B cell (primary cell): ENCODE data around the gene PNPLA1. TPM values are rescaled to one million over a fixed set of nuclear protein-coding genes. Genes with fewer than 3 reads are reported as not detected.

ENCODE experiments used
- ATAC-seq: fragments of 200-7000 bp; cut with Tn5 transposase; one replicate; pipeline ENCODE4 v1.10.0; 2021; ENCODE audit warnings: low read depth, mild to moderate bottlenecking, moderate number of reproducible peaks, moderate library complexity
- CTCF ChIA-PET: fragments of 350-600 bp; sonication (Branson Sonifier 250); formaldehyde crosslinking; loops from one replicate; lab custom pipeline; 2021; ENCODE audit warnings: antibody characterized with exemption, inconsistent platforms; lab: Charles Lee
- POLR2A ChIA-PET: fragments of 350-600 bp; sonication (Branson Sonifier 250); formaldehyde crosslinking; loops from one replicate; lab custom pipeline; 2021; ENCODE audit warnings: antibody characterized with exemption; lab: Charles Lee
- DNase-seq: peaks from one replicate; pipeline ENCODE4 v3.0.0; 2013
- H2AFZ ChIP-seq: 2 replicates; pipeline ENCODE4 v1.6.1; 2012; ENCODE audit warnings: mild to moderate bottlenecking, low read depth, low read length; ENCODE audit not compliant: insufficient read depth, poor library complexity, severe bottlenecking
- H3K27ac ChIP-seq, 2 donors: 1 replicate in 1 of 2; 2 replicates in 1 of 2; pipeline ENCODE4 v1.5.1; 2012 to 2013; ENCODE audit warnings: low read length in 2 of 2, mild to moderate bottlenecking in 2 of 2, moderate library complexity in 1 of 2
- H3K27me3 ChIP-seq, 4 experiments: fragments of 200-600 bp in 1 of 4; sonication (generic) in 1 of 4; replicated peaks in 1 of 4; 1 replicate in 2 of 4; 2 replicates in 2 of 4; pipeline versions ENCODE4 v1.6.1 to v1.7.0; 2013 to 2016; ENCODE audit warnings: low read length in 3 of 4, mild to moderate bottlenecking in 2 of 4, mixed read lengths in 1 of 4, moderate library complexity in 1 of 4; ENCODE audit not compliant: insufficient read depth in 4 of 4, control insufficient read depth in 3 of 4; ENCODE audit errors: control extremely low read depth in 1 of 4
- H3K36me3 ChIP-seq, 2 experiments: replicated peaks in 1 of 2; 1 replicate in 1 of 2; 2 replicates in 1 of 2; pipeline versions ENCODE4 v1.6.1 to v1.7.1; 2013; ENCODE audit warnings: low read length in 1 of 2; ENCODE audit not compliant: insufficient read depth in 2 of 2, control insufficient read depth in 1 of 2; ENCODE audit errors: control extremely low read depth in 1 of 2, extremely low read depth in 1 of 2
- H3K4me1 ChIP-seq, 2 donors: fragments of 200-600 bp in 1 of 2; sonication (generic) in 1 of 2; 1 replicate in 1 of 2; 2 replicates in 1 of 2; pipeline versions ENCODE4 v1.5.1 to v1.6.1; 2013 to 2017; ENCODE audit warnings: low read length in 2 of 2; ENCODE audit not compliant: control insufficient read depth in 2 of 2, insufficient read depth in 2 of 2
- H3K4me2 ChIP-seq: replicated peaks from 2 replicates; pipeline ENCODE3; 2012; ENCODE audit warnings: mild to moderate bottlenecking, low read depth, low read length; ENCODE audit not compliant: poor library complexity, severe bottlenecking
- H3K4me3 ChIP-seq, 5 experiments: fragments of 200-600 bp in 1 of 5; sonication (generic) in 1 of 5; 1 replicate in 3 of 5; 2 replicates in 2 of 5; pipeline versions ENCODE4 v1.5.1 to v1.7.0; 2011 to 2016; ENCODE audit warnings: low read length in 4 of 5, mild to moderate bottlenecking in 4 of 5, low read depth in 2 of 5, control low read depth in 1 of 5, moderate library complexity in 1 of 5; ENCODE audit not compliant: insufficient read depth in 1 of 5; ENCODE audit errors: control extremely low read depth in 1 of 5, extremely low read depth in 1 of 5
- H3K79me2 ChIP-seq: fragments of 200-600 bp; sonication (generic); one replicate; pipeline ENCODE4 v1.6.0; 2016; ENCODE audit warnings: low read length; ENCODE audit not compliant: control insufficient read depth, insufficient read depth
- H3K9ac ChIP-seq: fragments of 200-600 bp; sonication (generic); 2 replicates; pipeline ENCODE4 v1.6.1; 2017; ENCODE audit warnings: mild to moderate bottlenecking, low read length, moderate library complexity
- H3K9me3 ChIP-seq, 3 donors: one replicate each; pipeline versions ENCODE4 v1.6.1 to v1.7.1; 2013; ENCODE audit warnings: low read length in 2 of 3; ENCODE audit not compliant: control insufficient read depth in 2 of 3, insufficient read depth in 1 of 3; ENCODE audit errors: control extremely low read depth in 1 of 3
- H4K20me1 ChIP-seq: 2 replicates; pipeline ENCODE4 v1.6.0; 2012; ENCODE audit warnings: mild to moderate bottlenecking, low read length; ENCODE audit not compliant: insufficient read depth, control insufficient read depth, poor library complexity, severe bottlenecking
- H3K27ac Mint-ChIP-seq: one replicate; pipeline ENCODE4 v1.8.0; 2021; ENCODE audit warnings: mixed read lengths
- H3K27me3 Mint-ChIP-seq: one replicate; pipeline ENCODE4 v1.8.0; 2021; ENCODE audit warnings: mixed read lengths
- H3K4me1 Mint-ChIP-seq: one replicate; pipeline ENCODE4 v1.8.0; 2021; ENCODE audit warnings: mixed read lengths
- H3K4me3 Mint-ChIP-seq: one replicate; pipeline ENCODE4 v1.8.0; 2021; ENCODE audit warnings: mixed read lengths
- H3K9me3 Mint-ChIP-seq: one replicate; pipeline ENCODE4 v1.8.0; 2022; ENCODE audit warnings: mixed read lengths; ENCODE audit not compliant: insufficient read depth
- CTCF ChIP-seq: fragments of 200-600 bp; IDR thresholded peaks from one replicate; pipeline ENCODE4 v1.8.0; 2022; ENCODE audit warnings: antibody characterized with exemption, mild to moderate bottlenecking
- EZH2 ChIP-seq: IDR thresholded peaks from 2 replicates; pipeline ENCODE4 v1.6.1; 2012; ENCODE audit warnings: borderline replicate concordance, low read depth, mild to moderate bottlenecking, moderate library complexity, low read length; ENCODE audit not compliant: insufficient read depth, poor library complexity, severe bottlenecking
- WGBS: methylation state at CpG from one replicate; pipeline ENCODE4 v1.1.5; 2013; ENCODE audit warnings: missing lambda C conversion rate; ENCODE audit not compliant: insufficient coverage; 5-methylcytosine and 5-hydroxymethylcytosine counted together
- intact Hi-C: fragments of 100-400 bp; cut with micrococcal nuclease; formaldehyde crosslinking; loops from one replicate; pipeline ENCODE4 v1.10.0; 2022
- polyA plus RNA-seq: library from polyadenylated mRNA; depleted of rRNA; stranded (reverse); fragments of >200 nt; gene quantifications from 2 replicates; pipeline ENCODE4 v1.2.3, GENCODE V29; 2012
- total RNA-seq, 2 donors: library from RNA; stranded (reverse); fragments of 120-200 nt in 1 of 2; gene quantifications; 1 replicate in 1 of 2; 2 replicates in 1 of 2; pipeline versions ENCODE4 v1.2.3 to v1.2.4, GENCODE V29; 2013 to 2022

Gene PNPLA1
- total and polyA plus RNA-seq, 2 donors (not counting 1 experiment from before 2014, with no cell fraction given) = 0.12 TPM; not detected in 1

- Histone ChIP-seq H3K79me2 (no peaks in the 10 kb centered on the region), H2AFZ (no peak overlapping the region), H3K4me3 (no peak overlapping the region), H3K27me3 (peaks cover 0 to 4% (median 2%) of the 10 kb centered on the region in 4 experiments), H3K27ac (no peak overlapping the region), H3K9ac (no peak overlapping the region), H3K4me2 (no peak overlapping the region), H3K36me3 (no peaks in the 10 kb centered on the region), H3K9me3 (peaks cover 0 to 9% (median 8%) of the 10 kb centered on the region in 3 donors), H4K20me1 (no peaks in the 10 kb centered on the region), H3K4me1 (no peaks in the 10 kb centered on the region)
- 89% methylated on average over 9 of the region's 12 CpGs for WGBS
- H3K4me1 Mint-ChIP-seq = no peaks in the 10 kb centered on the region
- H3K27ac Mint-ChIP-seq = no peak overlapping the region
- ChIA-PET POLR2A (no interaction called here), CTCF (interaction anchor here (0.6 kb wide), 1 partner anchor 1017 kb away, joined by 3 read pairs; no protein-coding TSS in a partner anchor)
- peaks cover 33% of the 10 kb centered on the region for H3K27me3 Mint-ChIP-seq
- no peaks in the 10 kb centered on the region for H3K9me3 Mint-ChIP-seq
- DNase-seq (no peak), ATAC-seq (no peak)
- no peak overlapping the region for H3K4me3 Mint-ChIP-seq
- intact Hi-C loops = no loop called here
- no peak for TF ChIP-seq CTCF
- no peak for TF ChIP-seq EZH2
Observed at GRCh38 chr6:36268478-36269275, 1.2 kb upstream of the PNPLA1 start.

GRCh38 chr6:36272234-36272633 lies 2.4 kb downstream of the PNPLA1 start:
- no peaks in the 10 kb centered on the region for H3K4me1 Mint-ChIP-seq
- 97% methylated on average over 6 of the region's 8 CpGs for WGBS
- Histone ChIP-seq H2AFZ (no peak overlapping the region), H3K9ac (no peak overlapping the region), H3K4me3 (no peak overlapping the region), H3K79me2 (no peaks in the 10 kb centered on the region), H3K4me1 (no peaks in the 10 kb centered on the region), H3K9me3 (no peaks in the 10 kb centered on the region), H3K27me3 (peaks cover 0 to 9% (median 0%) of the 10 kb centered on the region in 4 experiments), H3K36me3 (no peaks in the 10 kb centered on the region), H3K4me2 (no peak overlapping the region), H3K27ac (no peak overlapping the region), H4K20me1 (no peaks in the 10 kb centered on the region)
- no peak overlapping the region for H3K27ac Mint-ChIP-seq
- no peak for DNase-seq
- H3K27me3 Mint-ChIP-seq = peaks cover 49% of the 10 kb centered on the region
- H3K9me3 Mint-ChIP-seq = no peaks in the 10 kb centered on the region
- ChIA-PET CTCF (no interaction called here), POLR2A (no interaction called here)
- intact Hi-C loops = no loop called here
- no peak for ATAC-seq
- H3K4me3 Mint-ChIP-seq = no peak overlapping the region
- TF ChIP-seq EZH2 = no peak
- no peak for TF ChIP-seq CTCF
